ENCODE data around the gene MYO9A.

- TF ChIP-seq EZH2 (IDR thresholded peaks at IDR 0.05; ENCODE audit: borderline replicate concordance) (no peak), CTCF (IDR thresholded peaks at IDR 0.05; ENCODE audit: poor library complexity) (no peak), EZH2phosphoT487 (IDR thresholded peaks at IDR 0.05; ENCODE audit: low read depth, severe bottlenecking, unreplicated experiment) (no peak)
These were observed 14.0 kb upstream of the MYO9A start for GRCh38 chr15:72131922-72132321.

All from hepatocyte (in vitro differentiated cells).